ENCODE measurements around the gene TMEM138.
"Not testable (repeated sequence)": the region's sequence is repeated elsewhere in the genome, so short reads cannot be mapped to it uniquely, and the experiment has no call there.

- TF ChIP-seq EP300, CTCF (IDR thresholded peaks at IDR 0.05): not testable (repeated sequence)
Measured at GRCh38 chr11:61383859-61384258, 21.7 kb downstream of the TMEM138 start.
